ENCODE results near the gene GALNS.

- TF ChIP-seq PATZ1 (CRISPR knock-in tag; IDR thresholded peaks at IDR 0.05; ENCODE audit: borderline replicate concordance) (no peak), RARB (CRISPR knock-in tag; IDR thresholded peaks at IDR 0.05) (no peak), GLIS3 (CRISPR knock-in tag; IDR thresholded peaks at IDR 0.05) (no peak), ZFP30 (CRISPR knock-in tag; IDR thresholded peaks at IDR 0.05) (no peak), ARNTL (CRISPR knock-in tag; IDR thresholded peaks at IDR 0.05; ENCODE audit: borderline replicate concordance, low read depth) (no peak), ZC3H10 (CRISPR knock-in tag; IDR thresholded peaks at IDR 0.05) (no peak), CREB5 (CRISPR knock-in tag; IDR thresholded peaks at IDR 0.05; ENCODE audit: low read depth) (no peak), ESRRG (CRISPR knock-in tag; IDR thresholded peaks at IDR 0.05) (no peak), TCF4 (CRISPR knock-in tag; IDR thresholded peaks at IDR 0.05; ENCODE audit: borderline replicate concordance) (no peak)
Measured at GRCh38 chr16:88878967-88879787, 22.4 kb upstream of the GALNS start.

All from SK-N-SH treated with all-trans-retinoic acid at 6 μM for 48 hours (cell line).